Fibroblast of lung (primary cell): Measurements from ENCODE around the gene EYS. TPM values are rescaled to one million over a fixed set of nuclear protein-coding genes. Genes with fewer than 3 reads are reported as not detected.

Experiments used
- DNase-seq, 2 donors: peaks; one replicate each; pipeline versions ENCODE4 v3.0.0 to v3.0.0-alpha.2; 2010; ENCODE audit warnings: low read depth in 2 of 2
- H2AFZ ChIP-seq: 2 replicates; pipeline ENCODE4 v1.5.1; 2012; ENCODE audit warnings: low read length, control low read depth, inconsistent platforms
- H3K27ac ChIP-seq: 2 replicates; pipeline ENCODE4 v1.5.1; 2011; ENCODE audit warnings: low read length, control low read depth; ENCODE audit not compliant: insufficient read depth
- H3K27me3 ChIP-seq: 2 replicates; pipeline ENCODE4 v1.5.1; 2011; ENCODE audit warnings: mild to moderate bottlenecking, low read length; ENCODE audit not compliant: control insufficient read depth, insufficient read depth
- H3K36me3 ChIP-seq: 2 replicates; pipeline ENCODE4 v1.5.1; 2011; ENCODE audit warnings: low read length; ENCODE audit not compliant: control insufficient read depth, insufficient read depth
- H3K4me1 ChIP-seq: 2 replicates; pipeline ENCODE4 v1.5.1; 2011; ENCODE audit warnings: low read length; ENCODE audit not compliant: control insufficient read depth, insufficient read depth; ENCODE audit errors: extremely low read depth
- H3K4me2 ChIP-seq: 2 replicates; pipeline ENCODE4 v1.5.1; 2011; ENCODE audit warnings: low read length, control low read depth; ENCODE audit not compliant: insufficient read depth; ENCODE audit errors: extremely low read depth
- H3K4me3 ChIP-seq, 4 experiments: fragments of 200-600 bp in 1 of 4; sonication (generic) in 1 of 4; replicated peaks in 1 of 4; 2 replicates each; pipeline ENCODE4 v1.5.1; 2011 to 2016; ENCODE audit warnings: low read length in 4 of 4, low read depth in 3 of 4, mild to moderate bottlenecking in 3 of 4, control low read depth in 2 of 4, inconsistent platforms in 1 of 4, mixed read lengths in 1 of 4; ENCODE audit not compliant: insufficient read depth in 1 of 4; ENCODE audit errors: control extremely low read depth in 1 of 4
- H3K79me2 ChIP-seq: 2 replicates; pipeline ENCODE4 v1.5.1; 2012; ENCODE audit warnings: mild to moderate bottlenecking, low read length, inconsistent platforms; ENCODE audit not compliant: control insufficient read depth, insufficient read depth
- H3K9ac ChIP-seq: 2 replicates; pipeline ENCODE4 v1.5.1; 2011; ENCODE audit warnings: mild to moderate bottlenecking, low read length, control low read depth; ENCODE audit not compliant: insufficient read depth
- H3K9me3 ChIP-seq: 2 replicates; pipeline ENCODE4 v1.5.1; 2012; ENCODE audit warnings: low read depth, low read length; ENCODE audit not compliant: control insufficient read depth, insufficient read depth
- H4K20me1 ChIP-seq: 2 replicates; pipeline ENCODE4 v1.5.1; 2011; ENCODE audit warnings: low read length; ENCODE audit not compliant: control insufficient read depth, insufficient read depth; ENCODE audit errors: extremely low read depth
- EZH2 ChIP-seq: IDR thresholded peaks from 2 replicates; pipeline ENCODE4 v1.5.1; 2012; ENCODE audit warnings: low read length, control low read depth, mild to moderate bottlenecking; ENCODE audit errors: missing control alignments
- polyA plus RNA-seq, 2 donors: library from polyadenylated mRNA; depleted of rRNA in 1 of 2; stranded (reverse) in 1 of 2; unstranded in 1 of 2; fragments of >200 nt; gene quantifications; 2 replicates each; pipeline ENCODE4 v1.2.1, GENCODE V29; 2011 to 2012; ENCODE audit warnings: missing spikeins in 1 of 2
- total RNA-seq: library from RNA; depleted of rRNA; stranded (reverse); fragments of >200 nt; gene quantifications from 2 replicates; pipeline ENCODE4 v1.2.1, GENCODE V29; 2014
- TF ChIP-seq, protein P1 (sequence below), 2 donors: IDR thresholded peaks in 1 of 2; conservative IDR thresholded peaks in 1 of 2; 1 replicate in 1 of 2; 2 replicates in 1 of 2; pipeline ENCODE4 v1.5.1; 2011 to 2012; ENCODE audit warnings: low read length in 2 of 2, control low read depth in 1 of 2, inconsistent platforms in 1 of 2, low read depth in 1 of 2, mild to moderate bottlenecking in 1 of 2

Gene EYS
- total and polyA plus RNA-seq, 2 donors (not counting 1 experiment from before 2014, with no cell fraction given) = under 0.01 TPM; not detected in 1

DNA sequence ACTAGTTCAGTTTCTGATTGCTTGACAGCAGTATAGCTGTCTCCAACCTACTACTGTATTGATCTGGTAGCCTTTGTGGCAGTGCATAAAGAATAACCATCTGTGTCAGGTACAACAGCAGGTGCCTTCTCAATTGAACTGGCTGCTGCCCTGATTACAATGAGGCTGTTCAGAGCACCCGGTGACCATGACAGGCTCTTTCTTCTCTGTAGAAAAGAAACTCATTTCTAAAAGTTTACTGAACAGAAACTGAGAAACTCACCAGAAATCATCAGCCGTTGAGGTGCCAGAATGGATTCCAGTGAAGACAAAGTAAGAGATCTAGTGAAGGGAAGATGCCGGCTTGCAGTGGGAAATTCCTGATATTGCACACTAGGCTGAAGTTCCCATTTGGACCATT is 1117.1 kb downstream of the EYS start:
- Histone ChIP-seq H3K9ac (no peak overlapping the region), H3K9me3 (no peaks in the 10 kb centered on the region), H3K36me3 (no peaks in the 10 kb centered on the region), H3K4me1 (no peaks in the 10 kb centered on the region), H3K4me2 (no peak overlapping the region), H4K20me1 (no peaks in the 10 kb centered on the region), H3K79me2 (no peaks in the 10 kb centered on the region), H3K27ac (no peak overlapping the region), H2AFZ (no peak overlapping the region), H3K27me3 (no peaks in the 10 kb centered on the region), H3K4me3 (no peak overlapping the region)
- DNase-seq = no peak
- no peak for TF ChIP-seq EZH2
- TF ChIP-seq, protein P1, sequence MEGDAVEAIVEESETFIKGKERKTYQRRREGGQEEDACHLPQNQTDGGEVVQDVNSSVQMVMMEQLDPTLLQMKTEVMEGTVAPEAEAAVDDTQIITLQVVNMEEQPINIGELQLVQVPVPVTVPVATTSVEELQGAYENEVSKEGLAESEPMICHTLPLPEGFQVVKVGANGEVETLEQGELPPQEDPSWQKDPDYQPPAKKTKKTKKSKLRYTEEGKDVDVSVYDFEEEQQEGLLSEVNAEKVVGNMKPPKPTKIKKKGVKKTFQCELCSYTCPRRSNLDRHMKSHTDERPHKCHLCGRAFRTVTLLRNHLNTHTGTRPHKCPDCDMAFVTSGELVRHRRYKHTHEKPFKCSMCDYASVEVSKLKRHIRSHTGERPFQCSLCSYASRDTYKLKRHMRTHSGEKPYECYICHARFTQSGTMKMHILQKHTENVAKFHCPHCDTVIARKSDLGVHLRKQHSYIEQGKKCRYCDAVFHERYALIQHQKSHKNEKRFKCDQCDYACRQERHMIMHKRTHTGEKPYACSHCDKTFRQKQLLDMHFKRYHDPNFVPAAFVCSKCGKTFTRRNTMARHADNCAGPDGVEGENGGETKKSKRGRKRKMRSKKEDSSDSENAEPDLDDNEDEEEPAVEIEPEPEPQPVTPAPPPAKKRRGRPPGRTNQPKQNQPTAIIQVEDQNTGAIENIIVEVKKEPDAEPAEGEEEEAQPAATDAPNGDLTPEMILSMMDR (conservative IDR thresholded peaks at IDR 0.05 in 1 of 2, IDR thresholded peaks at IDR 0.05 in 1 of 2; ENCODE audit: low read depth in 1 of 2, low read length in 2 of 2) = no peak

DNA sequence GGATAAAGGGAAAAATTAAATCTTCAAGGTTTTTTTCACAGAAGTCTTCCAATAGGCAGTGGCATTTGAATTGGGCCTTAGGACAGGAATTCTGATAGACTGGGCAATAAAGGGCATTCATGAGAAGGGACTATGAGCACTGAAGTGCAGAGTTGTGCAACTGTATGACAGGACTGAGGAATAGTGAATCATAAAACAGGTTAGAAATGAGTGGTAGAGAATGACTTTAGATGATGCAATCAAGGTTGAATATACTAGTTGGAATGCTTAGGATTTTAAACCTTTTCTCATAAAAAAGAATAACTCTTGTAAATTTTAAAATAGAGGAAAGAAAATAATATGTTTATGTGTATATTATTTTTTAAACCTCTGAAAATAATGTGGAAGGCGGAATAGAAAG is 1126.7 kb downstream of the EYS start:
- Histone ChIP-seq H3K27me3 (no peaks in the 10 kb centered on the region), H3K79me2 (no peaks in the 10 kb centered on the region), H3K27ac (no peak overlapping the region), H3K4me1 (no peaks in the 10 kb centered on the region), H3K9ac (no peak overlapping the region), H3K9me3 (no peaks in the 10 kb centered on the region), H2AFZ (no peak overlapping the region), H3K4me2 (no peak overlapping the region), H4K20me1 (no peaks in the 10 kb centered on the region), H3K4me3 (no peak overlapping the region), H3K36me3 (no peaks in the 10 kb centered on the region)
- TF ChIP-seq, protein P1 (conservative IDR thresholded peaks at IDR 0.05 in 1 of 2, IDR thresholded peaks at IDR 0.05 in 1 of 2; ENCODE audit: low read depth in 1 of 2, low read length in 2 of 2) = no peak
- no peak for TF ChIP-seq EZH2
- DNase-seq = peak; percentile 4 to 45

DNA sequence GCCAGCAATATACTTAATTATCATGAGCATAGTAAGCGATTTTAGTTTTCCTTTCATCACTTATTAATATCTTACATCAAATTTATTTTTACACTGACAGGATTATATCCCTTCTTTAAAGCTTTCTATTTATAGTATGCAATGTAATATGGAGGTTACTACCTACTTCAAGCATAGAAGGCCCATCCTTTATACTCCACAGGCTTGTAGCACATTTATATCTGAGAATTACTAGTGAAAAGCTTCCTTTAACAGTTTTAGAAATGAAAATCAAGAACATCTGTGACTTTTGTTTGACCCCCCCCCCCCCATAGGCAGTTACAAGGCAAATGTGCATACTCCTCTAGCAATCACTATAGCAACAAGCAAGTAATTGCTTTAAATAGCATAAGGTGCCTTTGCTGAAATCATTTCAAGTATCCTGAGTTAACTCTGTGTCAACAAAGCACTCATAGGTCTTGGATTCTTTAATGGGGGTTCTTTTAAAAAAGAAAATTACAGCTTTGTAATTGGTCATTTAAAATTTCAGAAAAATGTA is 1153.7 kb downstream of the EYS start:
- DNase-seq = no peak
- no peaks in the 10 kb centered on the region for H3K36me3 ChIP-seq

More for the DNA sequence above, 1153.7 kb downstream of the EYS start:
- no peak for TF ChIP-seq EZH2
- TF ChIP-seq, protein P1 (conservative IDR thresholded peaks at IDR 0.05 in 1 of 2, IDR thresholded peaks at IDR 0.05 in 1 of 2; ENCODE audit: low read depth in 1 of 2, low read length in 2 of 2) = no peak
- no peak overlapping the region for H3K27ac ChIP-seq
- H3K4me1 ChIP-seq = no peaks in the 10 kb centered on the region
- no peaks in the 10 kb centered on the region for H3K9me3 ChIP-seq
- no peak overlapping the region for H3K4me2 ChIP-seq
- H4K20me1 ChIP-seq = no peaks in the 10 kb centered on the region
- no peaks in the 10 kb centered on the region for H3K27me3 ChIP-seq
- H3K4me3 ChIP-seq = no peak overlapping the region
- no peak overlapping the region for H2AFZ ChIP-seq
- no peak overlapping the region for H3K9ac ChIP-seq
- no peaks in the 10 kb centered on the region for H3K79me2 ChIP-seq
